ENCODE data around the gene HIP1.
"Not testable (repeated sequence)": the region's sequence is repeated elsewhere in the genome, so short reads cannot be mapped to it uniquely, and the experiment has no call there.

HIP1 gene

DNA sequence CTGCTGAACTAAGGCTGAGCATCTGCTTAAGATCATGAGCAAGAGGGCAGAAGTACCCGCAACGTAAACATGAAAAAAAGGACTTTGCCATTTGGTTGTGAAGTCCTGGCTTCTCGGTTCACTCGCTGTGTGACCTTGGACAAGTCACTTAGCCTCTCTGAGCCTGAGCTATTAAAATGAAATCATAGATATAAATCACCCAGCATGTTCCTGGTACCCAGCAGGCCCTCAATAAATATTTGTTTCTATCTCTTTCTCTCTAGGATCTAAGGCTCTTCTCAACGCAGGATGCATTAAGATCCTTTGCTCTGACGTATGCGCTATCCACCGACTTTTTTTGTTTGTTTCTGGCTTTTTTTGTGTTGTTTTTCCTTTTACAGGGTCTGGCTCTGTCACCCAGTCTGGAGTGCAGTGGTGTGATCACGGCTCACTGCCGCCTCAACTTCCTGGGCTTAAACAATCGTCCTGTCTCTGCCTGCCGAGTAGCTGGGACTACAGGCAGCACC is 6.7 kb downstream of the HIP1 start:
- TF ChIP-seq, protein P1, sequence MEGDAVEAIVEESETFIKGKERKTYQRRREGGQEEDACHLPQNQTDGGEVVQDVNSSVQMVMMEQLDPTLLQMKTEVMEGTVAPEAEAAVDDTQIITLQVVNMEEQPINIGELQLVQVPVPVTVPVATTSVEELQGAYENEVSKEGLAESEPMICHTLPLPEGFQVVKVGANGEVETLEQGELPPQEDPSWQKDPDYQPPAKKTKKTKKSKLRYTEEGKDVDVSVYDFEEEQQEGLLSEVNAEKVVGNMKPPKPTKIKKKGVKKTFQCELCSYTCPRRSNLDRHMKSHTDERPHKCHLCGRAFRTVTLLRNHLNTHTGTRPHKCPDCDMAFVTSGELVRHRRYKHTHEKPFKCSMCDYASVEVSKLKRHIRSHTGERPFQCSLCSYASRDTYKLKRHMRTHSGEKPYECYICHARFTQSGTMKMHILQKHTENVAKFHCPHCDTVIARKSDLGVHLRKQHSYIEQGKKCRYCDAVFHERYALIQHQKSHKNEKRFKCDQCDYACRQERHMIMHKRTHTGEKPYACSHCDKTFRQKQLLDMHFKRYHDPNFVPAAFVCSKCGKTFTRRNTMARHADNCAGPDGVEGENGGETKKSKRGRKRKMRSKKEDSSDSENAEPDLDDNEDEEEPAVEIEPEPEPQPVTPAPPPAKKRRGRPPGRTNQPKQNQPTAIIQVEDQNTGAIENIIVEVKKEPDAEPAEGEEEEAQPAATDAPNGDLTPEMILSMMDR (IDR thresholded peaks at IDR 0.05; ENCODE audit: insufficient read depth, low read length, missing control alignments) = no peak
- ChIA-PET CTCF (interaction anchor here (1.4 kb wide), 1 partner anchor 24 kb away, joined by 4 read pairs; no protein-coding TSS in a partner anchor), POLR2A (no interaction called here)
- no peak overlapping the region for H3K4me3 ChIP-seq (ENCODE audit: low read depth, low read length)
- DNase-seq (ENCODE audit: low read depth, low spot score) = no peak

DNA sequence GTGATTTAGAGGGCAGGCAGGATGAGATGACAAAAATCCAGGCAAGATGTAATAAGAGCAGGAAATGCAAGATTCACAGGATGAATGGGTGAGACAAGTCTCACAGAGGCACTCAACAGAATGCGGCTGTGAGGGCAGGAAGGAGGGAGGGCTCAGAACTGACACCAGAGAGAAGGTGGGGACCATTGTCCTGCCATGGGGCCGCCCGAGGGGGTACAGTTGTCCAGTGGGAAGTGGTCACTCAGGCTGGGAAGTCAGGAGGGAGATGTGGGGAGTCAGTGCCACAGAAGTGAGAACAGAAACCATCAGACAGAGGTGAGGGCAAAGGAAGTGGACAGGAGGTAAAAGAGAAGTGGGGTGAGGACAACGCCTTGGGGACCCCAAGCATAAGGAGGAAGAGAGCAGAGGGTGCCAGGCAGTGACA is 8.9 kb downstream of the HIP1 start:
- no peak for DNase-seq (ENCODE audit: low read depth, low spot score)
- H3K4me3 ChIP-seq (ENCODE audit: low read depth, low read length) = no peak overlapping the region
- TF ChIP-seq, protein P1 (IDR thresholded peaks at IDR 0.05; ENCODE audit: insufficient read depth, low read length, missing control alignments) = no peak
- POLR2A ChIA-PET = no interaction called here
- CTCF ChIA-PET = no interaction called here

DNA sequence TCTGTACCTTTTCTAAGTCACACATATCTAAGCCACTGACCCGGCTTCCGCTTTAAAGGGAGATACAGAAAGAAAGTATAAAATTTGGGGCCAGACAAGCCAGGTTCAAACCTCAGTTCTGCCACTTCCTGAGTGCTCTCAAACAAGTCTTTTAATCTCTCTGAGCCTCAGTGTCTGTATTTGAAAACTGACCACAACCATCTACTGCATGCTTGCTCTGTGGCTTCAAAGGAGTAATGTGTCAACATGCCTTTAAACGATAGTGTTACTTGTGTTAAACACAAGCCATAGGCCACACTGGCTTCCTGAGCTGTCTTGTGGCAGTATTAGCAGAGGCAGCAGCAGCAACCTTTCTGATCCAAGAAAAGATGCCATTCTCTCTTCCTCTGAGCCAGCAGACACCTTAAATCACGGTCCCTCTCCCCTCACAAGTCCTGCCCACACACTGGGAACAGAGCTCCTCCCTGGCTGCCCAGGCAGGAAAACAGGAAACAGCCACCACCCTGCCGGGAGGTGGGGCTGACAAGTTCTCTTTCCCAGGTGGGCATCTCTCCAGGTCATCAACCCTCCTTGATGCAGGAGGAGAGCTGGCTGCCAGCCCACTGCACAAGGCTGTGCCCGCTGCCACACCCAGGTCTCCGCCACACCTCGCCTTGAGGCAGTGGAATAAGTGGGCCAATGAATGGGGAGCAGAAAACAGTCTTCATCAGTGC is 10.7 kb downstream of the HIP1 start:
- POLR2A ChIA-PET = no interaction called here
- TF ChIP-seq, protein P1 (IDR thresholded peaks at IDR 0.05; ENCODE audit: insufficient read depth, low read length, missing control alignments) = no peak
- CTCF ChIA-PET = interaction anchor here (1.5 kb wide), 1 partner anchor 10 kb away, joined by 4 read pairs; no protein-coding TSS in a partner anchor
- DNase-seq (ENCODE audit: low read depth, low spot score) = no peak
- no peak overlapping the region for H3K4me3 ChIP-seq (ENCODE audit: low read depth, low read length)

DNA sequence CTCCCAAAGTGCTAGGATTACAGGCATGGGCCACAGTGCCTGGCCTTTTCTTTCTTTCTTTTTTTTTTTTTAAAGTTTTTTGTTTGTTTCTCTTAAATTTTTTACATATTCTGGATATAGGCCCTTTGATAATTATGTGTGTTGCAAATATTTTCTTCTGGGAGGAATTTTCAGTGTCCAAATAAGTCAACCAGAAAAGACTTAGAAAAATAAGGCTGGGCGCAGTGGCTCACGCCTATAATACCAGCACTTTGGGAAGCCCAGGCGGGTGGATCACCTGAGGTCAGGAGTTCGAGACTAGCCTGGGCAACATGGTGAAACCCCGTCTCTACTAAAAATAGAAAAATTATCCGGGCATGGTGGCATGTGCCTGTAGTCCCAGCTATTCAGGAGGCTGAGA is 11.4 kb downstream of the HIP1 start:
- CTCF ChIA-PET = interaction anchor here (1.5 kb wide), 1 partner anchor 9 kb away, joined by 4 read pairs; no protein-coding TSS in a partner anchor
- H3K4me3 ChIP-seq (ENCODE audit: low read depth, low read length); DNase-seq (ENCODE audit: low read depth, low spot score): not testable (repeated sequence)
- POLR2A ChIA-PET = interaction anchor here (0.7 kb wide), 1 partner anchor 300 kb away, joined by 3 read pairs; no protein-coding TSS in a partner anchor

DNA sequence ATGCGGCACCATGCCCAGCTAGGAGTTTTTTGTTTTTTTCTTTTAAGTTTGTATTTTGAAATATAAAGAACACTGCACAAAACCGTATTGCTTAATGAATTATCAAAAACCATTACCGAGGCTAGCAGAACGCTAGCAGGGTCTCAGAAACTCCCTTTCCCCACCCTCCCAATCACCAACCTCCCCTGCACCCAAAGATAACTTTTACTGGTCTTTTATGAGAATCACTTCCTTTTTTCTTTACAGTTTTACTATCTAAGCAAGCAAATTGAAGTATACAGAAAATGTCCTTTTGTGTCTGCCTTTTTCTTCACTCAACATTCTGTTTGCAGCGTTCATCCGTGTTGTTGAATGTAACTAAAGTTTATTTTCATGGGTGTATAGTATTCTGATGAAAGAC is 13.4 kb downstream of the HIP1 start:
- ChIA-PET POLR2A (no interaction called here), CTCF (no interaction called here)
- no peak overlapping the region for H3K4me3 ChIP-seq (ENCODE audit: low read depth, low read length)
- no peak for DNase-seq (ENCODE audit: low read depth, low spot score)
- TF ChIP-seq, protein P1 (IDR thresholded peaks at IDR 0.05; ENCODE audit: insufficient read depth, low read length, missing control alignments) = no peak

DNA sequence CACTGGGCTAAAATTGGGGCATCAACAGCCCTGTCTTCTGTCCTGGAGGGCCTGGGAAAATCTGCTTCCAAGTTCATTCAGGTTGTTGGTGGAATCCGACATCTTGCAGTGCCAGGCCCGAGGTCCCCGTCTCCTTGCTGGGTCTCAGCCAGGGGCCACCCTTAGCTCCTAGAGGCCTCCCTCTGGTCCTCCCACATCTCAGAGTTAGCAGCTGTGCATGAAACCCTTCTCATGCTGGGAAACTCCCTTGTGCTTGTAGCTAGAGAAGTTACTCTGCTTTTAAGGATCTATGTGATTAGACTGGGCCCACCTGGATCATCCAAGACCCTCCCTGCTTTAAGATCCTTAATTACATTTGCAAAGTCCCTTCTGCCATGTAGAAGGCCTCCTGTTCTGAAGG is 15.3 kb downstream of the HIP1 start:
- CTCF ChIA-PET = no interaction called here
- no peak overlapping the region for H3K4me3 ChIP-seq (ENCODE audit: low read depth, low read length)
- POLR2A ChIA-PET = no interaction called here
- DNase-seq (ENCODE audit: low read depth, low spot score) = no peak
- TF ChIP-seq, protein P1 (IDR thresholded peaks at IDR 0.05; ENCODE audit: insufficient read depth, low read length, missing control alignments) = no peak

DNA sequence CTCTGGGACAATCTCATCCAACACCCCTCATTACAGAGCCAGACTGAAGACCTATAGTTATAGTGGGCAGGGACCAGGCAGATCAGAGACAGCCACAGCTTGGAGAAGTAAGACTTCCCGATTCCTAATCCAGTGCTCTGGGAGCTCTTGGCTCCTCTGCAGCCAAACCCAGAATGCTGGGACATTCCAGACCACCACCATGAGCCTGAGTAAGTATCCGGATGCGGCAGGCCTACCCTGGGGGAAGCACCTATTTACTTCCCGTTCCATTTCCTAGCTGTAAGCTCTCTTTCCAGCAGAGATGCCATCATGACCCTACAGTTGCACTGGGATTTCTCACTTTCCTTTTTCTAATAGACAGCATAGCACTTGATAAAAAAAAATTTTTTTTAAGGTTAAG is 16.4 kb downstream of the HIP1 start:
- CTCF ChIA-PET = no interaction called here
- TF ChIP-seq, protein P1 (IDR thresholded peaks at IDR 0.05; ENCODE audit: insufficient read depth, low read length, missing control alignments) = no peak
- no peak overlapping the region for H3K4me3 ChIP-seq (ENCODE audit: low read depth, low read length)
- POLR2A ChIA-PET = no interaction called here
- DNase-seq (ENCODE audit: low read depth, low spot score) = no peak

DNA sequence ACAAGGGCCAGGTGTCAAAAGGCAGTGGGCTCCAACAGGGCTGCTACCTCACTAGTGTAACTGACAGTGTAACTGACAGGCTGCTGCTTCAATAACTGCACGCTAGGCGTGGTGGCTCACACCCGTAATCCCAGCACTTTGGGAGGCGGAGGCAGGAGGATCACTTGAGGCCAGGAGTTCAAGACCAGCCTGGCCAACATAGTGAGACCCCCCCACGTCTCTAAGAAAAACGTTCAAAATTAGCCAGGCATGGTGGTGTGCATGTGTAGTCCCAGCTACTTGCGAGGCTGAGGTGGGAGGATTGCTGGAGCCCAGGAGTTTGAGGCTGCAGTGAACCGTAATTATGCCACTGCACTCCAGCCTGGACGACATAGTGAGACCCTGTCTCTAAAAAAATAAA is 16.8 kb downstream of the HIP1 start:
- CTCF ChIA-PET; DNase-seq (ENCODE audit: low read depth, low spot score); H3K4me3 ChIP-seq (ENCODE audit: low read depth, low read length); POLR2A ChIA-PET: not testable (repeated sequence)

Measured in AG04449 (cell line).